SK-N-SH (cell line): ENCODE data around the gene DEPDC1. TPM values are rescaled to one million over a fixed set of nuclear protein-coding genes. Genes with fewer than 3 reads are reported as not detected.

Experiments
- CTCF ChIA-PET: fragments of 300-600, 350-600 bp; formaldehyde crosslinking; extraction: SDS; loops from one replicate; lab custom pipeline; 2021; lab: Yijun Ruan, JAX
- POLR2A ChIA-PET: fragments of 350-600 bp; sonication (Branson Sonifier 250); formaldehyde crosslinking; extraction: SDS; loops from one replicate; lab custom pipeline; 2020; ENCODE audit warnings: antibody characterized with exemption, inconsistent platforms; lab: Yijun Ruan, JAX
- DNase-seq: peaks from one replicate; pipeline ENCODE4 v3.0.0; 2012
- H2AFZ ChIP-seq: fragments of 200-600 bp; sonication (generic); 2 replicates; pipeline ENCODE4 v1.8.1; 2016; ENCODE audit warnings: antibody characterized with exemption, mild to moderate bottlenecking, low read depth
- H3F3A ChIP-seq: fragments of 200-600 bp; sonication (generic); replicated peaks from 2 replicates; pipeline ENCODE3; 2016; ENCODE audit warnings: antibody characterized with exemption, mild to moderate bottlenecking; ENCODE audit not compliant: insufficient read depth
- H3K27ac ChIP-seq, 2 experiments: fragments of 200-500 bp in 1 of 2; fragments of 200-600 bp in 1 of 2; sonication (Bioruptor generic) in 1 of 2; sonication (generic), shearing (Covaris generic) in 1 of 2; 2 replicates each; pipeline versions ENCODE4 v1.5.1 to v1.6.1; 2014 to 2016; ENCODE audit warnings: low read depth in 2 of 2, inconsistent platforms in 1 of 2, low read length in 1 of 2, mild to moderate bottlenecking in 1 of 2, mixed read lengths in 1 of 2
- H3K27me3 ChIP-seq: fragments of 200-600 bp; sonication (generic), shearing (Covaris generic); 2 replicates; pipeline ENCODE4 v1.6.1; 2016; ENCODE audit warnings: mixed run types; ENCODE audit not compliant: insufficient read depth
- H3K36me3 ChIP-seq, 2 experiments: fragments of 200-500 bp in 1 of 2; fragments of 200-600 bp in 1 of 2; sonication (Bioruptor generic) in 1 of 2; sonication (generic) in 1 of 2; replicated peaks in 1 of 2; 2 replicates each; pipeline versions ENCODE3 to v1.5.1; 2014 to 2016; ENCODE audit warnings: low read length in 1 of 2, mild to moderate bottlenecking in 1 of 2; ENCODE audit not compliant: insufficient read depth in 2 of 2, control insufficient read depth in 1 of 2
- H3K4me1 ChIP-seq, 2 experiments: fragments of 200-500 bp in 1 of 2; fragments of 200-600 bp in 1 of 2; sonication (Bioruptor generic) in 1 of 2; sonication (generic), shearing (Covaris generic) in 1 of 2; 2 replicates each; pipeline versions ENCODE4 v1.5.1 to v1.6.1; 2014 to 2016; ENCODE audit warnings: low read depth in 1 of 2, low read length in 1 of 2, mixed run types in 1 of 2; ENCODE audit not compliant: insufficient read depth in 2 of 2, control insufficient read depth in 1 of 2
- H3K4me2 ChIP-seq: fragments of 200-600 bp; sonication (generic), shearing (Covaris generic); 2 replicates; pipeline ENCODE4 v1.6.1; 2017; ENCODE audit warnings: mixed run types
- H3K4me3 ChIP-seq, 2 experiments: fragments of 200-500 bp in 1 of 2; fragments of 200-600 bp in 1 of 2; sonication (Bioruptor generic) in 1 of 2; sonication (generic), shearing (Covaris generic) in 1 of 2; 2 replicates each; pipeline versions ENCODE4 v1.5.1 to v1.8.1; 2014 to 2016; ENCODE audit warnings: low read depth in 2 of 2, inconsistent platforms in 1 of 2, low read length in 1 of 2, mild to moderate bottlenecking in 1 of 2, mixed read lengths in 1 of 2, moderate library complexity in 1 of 2
- H3K79me2 ChIP-seq: fragments of 200-600 bp; sonication (generic); 2 replicates; pipeline ENCODE4 v1.8.1; 2017; ENCODE audit warnings: mild to moderate bottlenecking; ENCODE audit not compliant: insufficient read depth
- H3K9ac ChIP-seq: fragments of 200-600 bp; sonication (generic); 2 replicates; pipeline ENCODE4 v1.6.1; 2017; ENCODE audit warnings: mixed run types
- H3K9me2 ChIP-seq: fragments of 200-600 bp; sonication (generic); 2 replicates; pipeline ENCODE4 v1.6.1; 2017; ENCODE audit warnings: mixed run types
- H3K9me3 ChIP-seq: fragments of 200-600 bp; sonication (generic); 2 replicates; pipeline ENCODE4 v1.6.1; 2017; ENCODE audit warnings: mixed run types, mild to moderate bottlenecking, moderate library complexity
- H4K20me1 ChIP-seq: fragments of 200-600 bp; sonication (generic); 2 replicates; pipeline ENCODE4 v1.6.1; 2017; ENCODE audit warnings: mild to moderate bottlenecking, mixed run types; ENCODE audit not compliant: insufficient read depth
- CHD2 ChIP-seq: fragments of 150-350 bp; IDR thresholded peaks from 2 replicates; pipeline ENCODE4 v1.6.1; 2018; ENCODE audit warnings: low read length; ENCODE audit not compliant: partially characterized antibody
- CTCF ChIP-seq: fragments of 200-600 bp; sonication (generic); IDR thresholded peaks from 2 replicates; pipeline ENCODE4 v1.6.1; 2017; ENCODE audit warnings: antibody characterized with exemption, mild to moderate bottlenecking, moderate library complexity
- EP300 ChIP-seq, 2 experiments: IDR thresholded peaks; 2 replicates each; pipeline versions ENCODE4 v1.4.0 to v1.6.1; 2012; ENCODE audit warnings: borderline replicate concordance in 1 of 2, low read depth in 1 of 2, low read length in 1 of 2
- EZH2phosphoT487 ChIP-seq: fragments of 200-600 bp; sonication (generic); IDR thresholded peaks from 2 replicates; pipeline ENCODE4 v1.6.1; 2017; ENCODE audit warnings: low read depth, mixed run types, mild to moderate bottlenecking, antibody characterized with exemption, moderate library complexity, borderline replicate concordance
- FOXJ3 ChIP-seq: sonication (generic); formaldehyde crosslinking; IDR thresholded peaks from 2 replicates; pipeline ENCODE4 v1.5.1; 2020; ENCODE audit warnings: mild to moderate bottlenecking, missing genetic modification reagents
- GABPA ChIP-seq: IDR thresholded peaks from 2 replicates; pipeline ENCODE4 v1.4.0; 2012; ENCODE audit warnings: low read depth, mild to moderate bottlenecking
- GATA2 ChIP-seq: sonication (generic); formaldehyde crosslinking; IDR thresholded peaks from 2 replicates; pipeline ENCODE4 v1.5.0; 2020; ENCODE audit warnings: mild to moderate bottlenecking, missing genetic modification reagents
- JUND ChIP-seq: IDR thresholded peaks from 2 replicates; pipeline ENCODE4 v1.4.0; 2012
- MAX ChIP-seq: IDR thresholded peaks from 2 replicates; pipeline ENCODE4 v1.4.0; 2012; ENCODE audit warnings: low read depth
- MEF2A ChIP-seq: IDR thresholded peaks from 2 replicates; pipeline ENCODE4 v1.4.0; 2012; ENCODE audit warnings: low read depth, borderline replicate concordance
- MXI1 ChIP-seq: IDR thresholded peaks from 2 replicates; pipeline ENCODE4 v1.6.1; 2012; ENCODE audit warnings: mild to moderate bottlenecking, low read depth, low read length, improper control_type of control experiment
- NRF1 ChIP-seq: IDR thresholded peaks from 2 replicates; pipeline ENCODE4 v1.6.1; 2012; ENCODE audit warnings: low read depth, mild to moderate bottlenecking, low read length
- POLR2AphosphoS5 ChIP-seq: IDR thresholded peaks from 2 replicates; pipeline ENCODE4 v1.6.1; 2012; ENCODE audit warnings: low read depth, low read length
- RAD21 ChIP-seq: IDR thresholded peaks from 2 replicates; pipeline ENCODE4 v1.6.1; 2012; ENCODE audit warnings: mild to moderate bottlenecking, low read length
- SIN3A ChIP-seq: IDR thresholded peaks from 2 replicates; pipeline ENCODE4 v1.6.1; 2012; ENCODE audit warnings: low read depth, mild to moderate bottlenecking, low read length, moderate library complexity, borderline replicate concordance
- SMC3 ChIP-seq: IDR thresholded peaks from 2 replicates; pipeline ENCODE4 v1.6.1; 2012; ENCODE audit warnings: low read depth, low read length, improper control_type of control experiment
- TAF1 ChIP-seq: IDR thresholded peaks from 2 replicates; pipeline ENCODE4 v1.6.1; 2012; ENCODE audit warnings: low read depth, mild to moderate bottlenecking, low read length, moderate library complexity, borderline replicate concordance
- TCF12 ChIP-seq: IDR thresholded peaks from 2 replicates; pipeline ENCODE4 v1.4.0; 2012
- USF1 ChIP-seq: IDR thresholded peaks from 2 replicates; pipeline ENCODE4 v1.4.0; 2012; ENCODE audit warnings: low read depth, borderline replicate concordance
- YY1 ChIP-seq: IDR thresholded peaks from 2 replicates; pipeline ENCODE4 v1.4.0; 2012; ENCODE audit warnings: low read depth, mild to moderate bottlenecking
- WGBS: methylation state at CpG from one replicate; pipeline ENCODE4 v1.1.6; 2017; ENCODE audit warnings: low lambda C conversion rate; 5-methylcytosine and 5-hydroxymethylcytosine counted together
- polyA plus RNA-seq, 3 experiments: library from polyadenylated mRNA; depleted of rRNA; stranded (reverse); fragments of >200 nt; gene quantifications; 2 replicates each; pipeline ENCODE4 v1.2.3, GENCODE V29; 2012
- TF ChIP-seq, protein P1 (sequence below): fragments of 150-350 bp; IDR thresholded peaks from 2 replicates; pipeline ENCODE4 v1.6.1; 2016; ENCODE audit warnings: mild to moderate bottlenecking, low read depth, low read length
- TF ChIP-seq, protein P2 (sequence below): IDR thresholded peaks from 2 replicates; pipeline ENCODE4 v1.4.0; 2012; ENCODE audit warnings: low read depth, borderline replicate concordance

DEPDC1 gene
- polyA plus RNA-seq, 1 of the 3 experiments (the other 2 are of a cell fraction), result 3.8 TPM

DNA sequence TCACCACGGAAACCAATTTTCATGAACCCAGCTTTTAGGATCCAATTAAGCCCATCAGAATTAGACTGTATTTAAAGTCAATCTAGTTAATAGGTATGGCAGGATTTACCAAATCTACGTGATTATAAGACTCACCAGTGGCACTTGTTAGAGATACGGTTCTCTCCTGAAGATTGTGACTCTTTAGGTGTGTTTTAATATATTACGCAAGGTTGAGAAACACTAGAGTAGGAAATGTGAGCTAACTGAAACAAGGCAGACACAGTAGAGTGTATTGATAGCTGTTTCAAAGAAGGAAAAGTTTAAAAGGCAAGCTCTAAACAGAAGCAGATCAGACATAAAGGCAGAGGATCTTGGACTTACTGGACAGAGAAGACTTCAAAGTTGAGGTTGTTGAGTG, 35.9 kb downstream of the DEPDC1 start:
- H3K27ac ChIP-seq, result no peak overlapping the region
- no peak for DNase-seq
- no peaks in the 10 kb centered on the region for H4K20me1 ChIP-seq
- no peaks in the 10 kb centered on the region for H3K27me3 ChIP-seq
- no peak for TF ChIP-seq POLR2AphosphoS5
- TF ChIP-seq SMC3, result no peak
- no peak for TF ChIP-seq TAF1
- TF ChIP-seq EZH2phosphoT487, result no peak
- TF ChIP-seq MXI1, result no peak
- TF ChIP-seq RAD21, result no peak
- TF ChIP-seq CHD2, result no peak
- TF ChIP-seq EP300 (IDR thresholded peaks at IDR 0.05; ENCODE audit: borderline replicate concordance in 1 of 2, low read depth in 1 of 2, low read length in 1 of 2), result no peak
- TF ChIP-seq, protein P1, sequence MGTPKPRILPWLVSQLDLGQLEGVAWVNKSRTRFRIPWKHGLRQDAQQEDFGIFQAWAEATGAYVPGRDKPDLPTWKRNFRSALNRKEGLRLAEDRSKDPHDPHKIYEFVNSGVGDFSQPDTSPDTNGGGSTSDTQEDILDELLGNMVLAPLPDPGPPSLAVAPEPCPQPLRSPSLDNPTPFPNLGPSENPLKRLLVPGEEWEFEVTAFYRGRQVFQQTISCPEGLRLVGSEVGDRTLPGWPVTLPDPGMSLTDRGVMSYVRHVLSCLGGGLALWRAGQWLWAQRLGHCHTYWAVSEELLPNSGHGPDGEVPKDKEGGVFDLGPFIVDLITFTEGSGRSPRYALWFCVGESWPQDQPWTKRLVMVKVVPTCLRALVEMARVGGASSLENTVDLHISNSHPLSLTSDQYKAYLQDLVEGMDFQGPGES, result no peak
- H3K4me2 ChIP-seq, result no peak overlapping the region
- no peaks in the 10 kb centered on the region for H3K79me2 ChIP-seq
- H2AFZ ChIP-seq, result no peak overlapping the region
- WGBS, result 86% methylated on average over 4 of the region's 4 CpGs
- H3K9me2 ChIP-seq, result no peaks in the 10 kb centered on the region
- ChIA-PET POLR2A (no interaction called here), CTCF (interaction anchor here (2.7 kb wide), 1 partner anchor 9 kb away, joined by 12 read pairs; no protein-coding TSS in a partner anchor)
- H3K9ac ChIP-seq, result no peak overlapping the region
- no peaks in the 10 kb centered on the region for H3F3A ChIP-seq
- no peak overlapping the region for H3K4me3 ChIP-seq
- no peaks in the 10 kb centered on the region; a peak in 1 of 4 replicates for H3K4me1 ChIP-seq
- no peaks in the 10 kb centered on the region for H3K9me3 ChIP-seq
- no peaks in the 10 kb centered on the region for H3K36me3 ChIP-seq

DNA sequence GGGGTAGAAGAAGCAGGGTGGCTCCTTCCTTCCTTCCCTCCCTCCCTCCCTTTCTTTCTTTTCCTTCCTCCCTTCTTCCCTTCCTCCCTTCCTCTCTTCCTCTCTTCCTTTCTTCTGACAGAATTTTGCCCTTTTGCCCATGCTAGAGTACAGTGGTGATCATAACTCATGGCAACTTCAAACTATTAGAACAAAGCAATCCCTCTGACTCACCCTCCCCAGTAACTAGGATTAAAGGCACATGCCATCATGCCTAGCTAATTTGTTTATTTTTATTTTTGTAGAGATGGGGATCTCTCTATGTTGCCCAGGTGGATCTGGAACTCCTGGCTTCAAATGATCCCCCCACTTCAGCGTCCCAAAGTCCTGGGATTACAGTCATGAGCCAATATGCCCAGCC, 37.1 kb downstream of the DEPDC1 start:
- Histone ChIP-seq H3K4me2 (no peak overlapping the region), H3K4me3 (no peak overlapping the region), H3K4me1 (no peaks in the 10 kb centered on the region; a peak in 1 of 4 replicates), H3K9me3 (no peaks in the 10 kb centered on the region), H3K27ac (no peak overlapping the region), H3K9me2 (no peaks in the 10 kb centered on the region), H3F3A (no peaks in the 10 kb centered on the region), H3K79me2 (no peaks in the 10 kb centered on the region), H3K27me3 (no peaks in the 10 kb centered on the region), H3K36me3 (no peaks in the 10 kb centered on the region), H4K20me1 (no peaks in the 10 kb centered on the region), H3K9ac (no peak overlapping the region), H2AFZ (no peak overlapping the region)
- ChIA-PET CTCF (interaction anchor here (1.0 to 2.7 kb wide), 2 partner anchors 10 to 14 kb away, joined by 3 to 12 read pairs; no protein-coding TSS in a partner anchor), POLR2A (no interaction called here)
- 50% methylated on average over 1 of the region's 1 CpG for whole genome bisulfite sequencing
- TF ChIP-seq MEF2A (no peak), GABPA (no peak), FOXJ3 (no peak), MAX (no peak), JUND (no peak), MXI1 (no peak), TCF12 (no peak), CTCF (no peak), SMC3 (no peak), NRF1 (no peak), SIN3A (no peak), RAD21 (no peak), YY1 (no peak), USF1 (no peak), GATA2 (CRISPR knock-in tag) (no peak)
- TF ChIP-seq, protein P2, sequence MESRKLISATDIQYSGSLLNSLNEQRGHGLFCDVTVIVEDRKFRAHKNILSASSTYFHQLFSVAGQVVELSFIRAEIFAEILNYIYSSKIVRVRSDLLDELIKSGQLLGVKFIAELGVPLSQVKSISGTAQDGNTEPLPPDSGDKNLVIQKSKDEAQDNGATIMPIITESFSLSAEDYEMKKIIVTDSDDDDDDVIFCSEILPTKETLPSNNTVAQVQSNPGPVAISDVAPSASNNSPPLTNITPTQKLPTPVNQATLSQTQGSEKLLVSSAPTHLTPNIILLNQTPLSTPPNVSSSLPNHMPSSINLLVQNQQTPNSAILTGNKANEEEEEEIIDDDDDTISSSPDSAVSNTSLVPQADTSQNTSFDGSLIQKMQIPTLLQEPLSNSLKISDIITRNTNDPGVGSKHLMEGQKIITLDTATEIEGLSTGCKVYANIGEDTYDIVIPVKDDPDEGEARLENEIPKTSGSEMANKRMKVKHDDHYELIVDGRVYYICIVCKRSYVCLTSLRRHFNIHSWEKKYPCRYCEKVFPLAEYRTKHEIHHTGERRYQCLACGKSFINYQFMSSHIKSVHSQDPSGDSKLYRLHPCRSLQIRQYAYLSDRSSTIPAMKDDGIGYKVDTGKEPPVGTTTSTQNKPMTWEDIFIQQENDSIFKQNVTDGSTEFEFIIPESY, result no peak
- TF ChIP-seq, all 33 proteins: peak for 0
- no peak for DNase-seq
